ENCODE data around the gene URB1.

URB1 gene

DNA sequence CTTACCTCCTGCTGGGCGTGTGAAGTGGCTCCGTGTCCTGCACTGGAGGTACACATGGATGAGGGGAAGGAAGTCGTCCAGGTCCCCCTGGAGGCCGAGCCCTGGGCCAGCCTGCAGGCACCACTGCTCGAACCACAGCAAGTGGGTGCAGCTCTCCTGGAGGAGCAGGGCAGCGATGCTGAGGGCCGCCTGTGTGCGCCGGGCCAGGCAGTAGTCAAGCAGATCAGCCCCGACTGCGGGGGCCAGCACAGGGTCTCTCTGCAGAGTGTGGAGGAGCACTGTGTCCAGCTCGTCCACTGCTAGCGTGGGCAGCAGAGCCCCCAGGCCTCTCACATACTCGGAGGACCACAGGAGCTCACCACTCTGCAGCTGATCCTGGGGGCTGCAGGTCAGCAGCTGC lies 45.9 kb downstream of the URB1 start:
- no peak overlapping the region for H3K9ac ChIP-seq (ENCODE audit: low read length)
- peaks cover 2% of the 10 kb centered on the region for H3K4me1 ChIP-seq (ENCODE audit: control insufficient read depth, low read depth, low read length)
- DNase-seq: peak; percentile 18
- no peaks in the 10 kb centered on the region for H3K27me3 ChIP-seq (ENCODE audit: insufficient read depth, low read length, poor library complexity)
- peaks cover 34% of the 10 kb centered on the region for H3K36me3 ChIP-seq (ENCODE audit: control insufficient read depth, insufficient read depth, low read length)
- H3K23ac ChIP-seq (ENCODE audit: low read length): no peak overlapping the region
- H4K8ac ChIP-seq (ENCODE audit: low read depth, low read length): no peak overlapping the region
- no peak overlapping the region for H3K4me2 ChIP-seq (ENCODE audit: low read length)
- H3K18ac ChIP-seq (ENCODE audit: low read length): no peak overlapping the region
- H3K27ac ChIP-seq (ENCODE audit: low read depth, low read length): no peak overlapping the region
- no peak overlapping the region for H3K4me3 ChIP-seq (ENCODE audit: low read length)
- H3K79me2 ChIP-seq (ENCODE audit: control insufficient read depth, insufficient read depth, low read length): no peaks in the 10 kb centered on the region
- no peak overlapping the region for H3K56ac ChIP-seq (ENCODE audit: low read length)
- no peak overlapping the region for H3K4ac ChIP-seq (ENCODE audit: low read depth, low read length)
- no peak overlapping the region for H2BK5ac ChIP-seq (ENCODE audit: low read length)
- no peak overlapping the region for H4K5ac ChIP-seq (ENCODE audit: low read length)
- H2BK15ac ChIP-seq (replicated peaks; ENCODE audit: low read depth): no peak overlapping the region
- no peaks in the 10 kb centered on the region for H3K79me1 ChIP-seq (ENCODE audit: low read length)
- no CpG with 5 or more reads among the region's 14 CpGs for WGBS (ENCODE audit: extremely low coverage, insufficient coverage, low lambda C conversion rate)
- no peak overlapping the region for H2BK120ac ChIP-seq (ENCODE audit: low read depth, low read length)
- no peak overlapping the region for H2AK5ac ChIP-seq (ENCODE audit: low read length)

DNA sequence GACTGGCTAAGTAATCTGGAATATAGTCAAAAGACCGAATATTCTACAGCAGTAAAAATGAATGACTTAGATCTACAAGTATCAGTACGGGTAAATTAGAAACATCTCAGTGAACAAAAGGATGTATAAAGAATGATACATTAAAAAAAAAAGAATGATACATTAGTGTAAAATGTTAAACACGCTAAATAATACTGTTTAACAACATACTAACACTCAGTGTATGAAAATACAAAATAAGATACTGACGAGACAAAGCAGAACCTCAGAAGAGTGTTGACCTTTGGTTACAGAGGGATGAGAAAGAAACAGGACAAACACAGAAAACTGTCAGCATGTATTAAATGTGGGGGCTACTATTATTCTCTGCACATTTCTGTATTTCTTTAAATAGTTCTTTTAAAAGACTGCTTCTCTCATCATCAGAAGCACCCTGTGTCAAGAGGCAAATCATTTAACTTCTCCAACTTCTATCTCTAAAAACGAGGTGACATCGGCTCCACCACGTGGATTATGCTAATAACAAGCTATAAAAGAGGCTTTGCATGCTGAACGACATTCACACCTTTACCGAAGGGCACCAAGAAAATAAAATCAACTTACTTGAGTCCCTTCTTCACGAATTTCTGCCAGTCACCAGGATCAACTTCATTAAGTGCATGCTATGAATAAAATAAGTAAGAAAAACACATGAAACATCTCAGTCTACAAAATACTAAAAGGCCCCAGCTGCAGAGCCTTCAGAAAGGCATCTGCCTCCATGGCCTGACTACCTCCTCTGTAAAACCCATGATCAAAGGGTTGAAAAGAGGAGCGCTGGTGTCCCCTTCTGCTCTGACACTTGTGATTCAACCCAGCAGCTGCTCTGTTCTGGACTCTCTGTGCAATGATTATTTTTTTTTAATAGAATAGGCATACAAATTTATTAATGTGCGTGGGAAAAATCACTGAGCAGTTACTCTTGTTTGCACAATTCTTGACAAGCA lies 51.7 kb downstream of the URB1 start:
- WGBS (ENCODE audit: extremely low coverage, insufficient coverage, low lambda C conversion rate): no CpG with 5 or more reads among the region's 12 CpGs
- H3K36me3 ChIP-seq (ENCODE audit: control insufficient read depth, insufficient read depth, low read length): peaks cover 18% of the 10 kb centered on the region
- H4K8ac ChIP-seq (ENCODE audit: low read depth, low read length): no peak overlapping the region
- H2BK15ac ChIP-seq (replicated peaks; ENCODE audit: low read depth): no peak overlapping the region
- H3K4me3 ChIP-seq (ENCODE audit: low read length): no peak overlapping the region
- no peak overlapping the region for H4K5ac ChIP-seq (ENCODE audit: low read length)
- no peak overlapping the region for H3K4ac ChIP-seq (ENCODE audit: low read depth, low read length)
- no peaks in the 10 kb centered on the region for H3K4me1 ChIP-seq (ENCODE audit: control insufficient read depth, low read depth, low read length)
- no peak overlapping the region for H2BK5ac ChIP-seq (ENCODE audit: low read length)
- no peaks in the 10 kb centered on the region for H3K79me1 ChIP-seq (ENCODE audit: low read length)
- no peaks in the 10 kb centered on the region for H3K27me3 ChIP-seq (ENCODE audit: insufficient read depth, low read length, poor library complexity)
- no peak overlapping the region for H3K9ac ChIP-seq (ENCODE audit: low read length)
- no peak overlapping the region for H3K18ac ChIP-seq (ENCODE audit: low read length)
- no peak overlapping the region for H2AK5ac ChIP-seq (ENCODE audit: low read length)
- no peak overlapping the region for H3K4me2 ChIP-seq (ENCODE audit: low read length)
- no peak overlapping the region for H3K23ac ChIP-seq (ENCODE audit: low read length)
- H3K56ac ChIP-seq (ENCODE audit: low read length): no peak overlapping the region
- H3K27ac ChIP-seq (ENCODE audit: low read depth, low read length): no peak overlapping the region
- no peaks in the 10 kb centered on the region for H3K79me2 ChIP-seq (ENCODE audit: control insufficient read depth, insufficient read depth, low read length)
- no peak overlapping the region for H2BK120ac ChIP-seq (ENCODE audit: low read depth, low read length)
- no peak for DNase-seq

DNA sequence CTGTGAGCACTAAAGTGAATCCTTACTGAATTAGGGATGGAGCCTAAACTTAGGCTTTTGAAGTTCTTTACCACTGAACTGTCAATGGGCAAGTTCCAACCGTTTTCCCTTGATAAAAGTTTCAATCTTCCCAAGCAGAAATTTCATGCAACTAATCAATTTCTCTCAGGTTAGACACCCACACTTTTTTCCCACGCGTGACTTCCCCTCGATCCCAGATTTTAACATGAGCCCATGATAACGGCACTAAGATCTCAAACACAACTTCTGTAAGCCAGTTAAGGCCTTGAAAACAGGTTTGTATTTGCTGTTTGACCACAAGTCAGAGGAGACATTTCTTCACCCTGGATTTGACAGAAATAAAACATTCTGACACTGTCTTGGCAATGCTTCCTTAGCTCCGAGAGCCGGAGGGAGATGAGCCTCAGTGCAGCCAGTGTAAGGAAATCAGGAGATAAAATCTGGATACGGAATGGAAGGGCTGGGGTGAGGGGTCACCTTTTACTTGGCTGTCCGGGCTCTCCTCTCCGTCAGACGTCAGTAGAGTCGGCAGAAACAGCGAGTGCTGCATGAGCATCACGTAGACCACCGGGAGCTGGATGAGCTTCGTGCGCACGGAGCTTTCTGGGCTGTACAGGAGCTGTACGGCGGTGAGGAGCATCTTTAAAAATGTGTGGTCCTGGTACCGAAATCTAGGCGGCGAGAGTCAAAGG lies 54.4 kb downstream of the URB1 start:
- H2BK15ac ChIP-seq (replicated peaks; ENCODE audit: low read depth): no peak overlapping the region
- H3K18ac ChIP-seq (ENCODE audit: low read length): no peak overlapping the region
- H4K5ac ChIP-seq (ENCODE audit: low read length): no peak overlapping the region
- H3K4me2 ChIP-seq (ENCODE audit: low read length): no peak overlapping the region
- no peak for DNase-seq
- no peak overlapping the region for H2BK5ac ChIP-seq (ENCODE audit: low read length)
- H3K9ac ChIP-seq (ENCODE audit: low read length): no peak overlapping the region
- H3K36me3 ChIP-seq (ENCODE audit: control insufficient read depth, insufficient read depth, low read length): peaks cover 6% of the 10 kb centered on the region
- no peak overlapping the region for H3K27ac ChIP-seq (ENCODE audit: low read depth, low read length)
- H3K23ac ChIP-seq (ENCODE audit: low read length): no peak overlapping the region
- H3K4me1 ChIP-seq (ENCODE audit: control insufficient read depth, low read depth, low read length): no peaks in the 10 kb centered on the region
- H3K79me1 ChIP-seq (ENCODE audit: low read length): no peaks in the 10 kb centered on the region
- WGBS (ENCODE audit: extremely low coverage, insufficient coverage, low lambda C conversion rate): no CpG with 5 or more reads among the region's 23 CpGs
- H3K79me2 ChIP-seq (ENCODE audit: control insufficient read depth, insufficient read depth, low read length): no peaks in the 10 kb centered on the region
- no peak overlapping the region for H3K4me3 ChIP-seq (ENCODE audit: low read length)
- no peak overlapping the region for H3K4ac ChIP-seq (ENCODE audit: low read depth, low read length)
- no peaks in the 10 kb centered on the region for H3K27me3 ChIP-seq (ENCODE audit: insufficient read depth, low read length, poor library complexity)
- H3K56ac ChIP-seq (ENCODE audit: low read length): no peak overlapping the region
- no peak overlapping the region for H2BK120ac ChIP-seq (ENCODE audit: low read depth, low read length)
- H4K8ac ChIP-seq (ENCODE audit: low read depth, low read length): no peak overlapping the region
- H2AK5ac ChIP-seq (ENCODE audit: low read length): no peak overlapping the region

DNA sequence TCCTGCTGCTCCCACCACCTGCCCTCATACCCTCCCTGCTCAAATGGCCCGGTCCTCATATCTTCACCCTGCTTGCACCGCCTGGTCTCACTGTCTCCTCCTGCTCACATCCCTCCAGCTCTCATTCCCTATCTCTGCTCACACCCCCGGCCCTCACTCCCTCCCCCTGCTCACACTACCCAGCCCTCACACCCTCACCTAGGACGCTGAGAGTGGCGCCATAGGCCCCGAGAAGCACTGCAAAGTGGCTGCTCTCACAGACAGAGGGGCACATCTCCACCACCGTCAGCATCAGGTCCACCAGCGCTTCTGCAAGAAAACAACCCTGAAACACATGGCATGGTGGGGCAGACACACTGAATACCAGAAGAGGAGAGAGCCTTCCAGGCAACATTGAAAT lies 55.6 kb downstream of the URB1 start:
- Histone ChIP-seq H3K27ac (ENCODE audit: low read depth, low read length) (no peak overlapping the region), H2AK5ac (ENCODE audit: low read length) (no peak overlapping the region), H3K36me3 (ENCODE audit: control insufficient read depth, insufficient read depth, low read length) (peaks cover 7% of the 10 kb centered on the region), H3K56ac (ENCODE audit: low read length) (peak overlapping the region; percentile 26), H3K18ac (ENCODE audit: low read length) (no peak overlapping the region), H2BK120ac (ENCODE audit: low read depth, low read length) (no peak overlapping the region), H4K5ac (ENCODE audit: low read length) (no peak overlapping the region), H3K9ac (ENCODE audit: low read length) (no peak overlapping the region), H2BK5ac (ENCODE audit: low read length) (no peak overlapping the region), H3K23ac (ENCODE audit: low read length) (peak overlapping the region; percentile 12), H3K4ac (ENCODE audit: low read depth, low read length) (no peak overlapping the region), H3K4me3 (ENCODE audit: low read length) (no peak overlapping the region), H3K79me1 (ENCODE audit: low read length) (no peaks in the 10 kb centered on the region), H4K8ac (ENCODE audit: low read depth, low read length) (no peak overlapping the region), H3K79me2 (ENCODE audit: control insufficient read depth, insufficient read depth, low read length) (no peaks in the 10 kb centered on the region), H3K4me1 (ENCODE audit: control insufficient read depth, low read depth, low read length) (no peaks in the 10 kb centered on the region), H3K4me2 (ENCODE audit: low read length) (no peak overlapping the region), H3K27me3 (ENCODE audit: insufficient read depth, low read length, poor library complexity) (no peaks in the 10 kb centered on the region), H2BK15ac (replicated peaks; ENCODE audit: low read depth) (no peak overlapping the region)
- no CpG with 5 or more reads among the region's 8 CpGs for WGBS (ENCODE audit: extremely low coverage, insufficient coverage, low lambda C conversion rate)
- no peak for DNase-seq

DNA sequence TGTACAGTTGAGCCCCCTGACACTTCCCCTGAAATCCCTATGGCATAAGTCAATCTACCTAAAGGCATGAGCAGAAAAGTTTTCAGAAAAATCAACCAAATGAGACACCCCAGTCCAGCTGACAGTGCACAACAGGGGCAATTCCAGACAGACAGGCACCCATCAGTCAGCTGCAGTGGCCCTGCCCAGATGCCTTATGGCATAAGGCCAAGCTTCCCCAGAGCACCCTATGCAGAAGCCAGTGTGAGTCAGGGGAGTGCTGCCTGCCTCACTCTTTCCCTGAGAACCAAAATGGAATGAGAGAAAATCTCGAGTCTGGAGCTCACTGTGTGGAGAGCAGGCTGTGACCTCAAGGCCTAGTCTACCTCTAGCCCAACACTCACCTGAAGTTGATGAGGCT lies 56.1 kb downstream of the URB1 start:
- Histone ChIP-seq H4K8ac (ENCODE audit: low read depth, low read length) (no peak overlapping the region), H2AK5ac (ENCODE audit: low read length) (no peak overlapping the region), H3K9ac (ENCODE audit: low read length) (no peak overlapping the region), H3K4me1 (ENCODE audit: control insufficient read depth, low read depth, low read length) (peaks cover 2% of the 10 kb centered on the region), H3K56ac (ENCODE audit: low read length) (peak overlapping the region; percentile 26), H3K4me2 (ENCODE audit: low read length) (no peak overlapping the region), H2BK120ac (ENCODE audit: low read depth, low read length) (no peak overlapping the region), H3K27ac (ENCODE audit: low read depth, low read length) (no peak overlapping the region), H3K27me3 (ENCODE audit: insufficient read depth, low read length, poor library complexity) (no peaks in the 10 kb centered on the region), H3K18ac (ENCODE audit: low read length) (no peak overlapping the region), H4K5ac (ENCODE audit: low read length) (no peak overlapping the region), H3K23ac (ENCODE audit: low read length) (no peak overlapping the region), H3K36me3 (ENCODE audit: control insufficient read depth, insufficient read depth, low read length) (peaks cover 7% of the 10 kb centered on the region), H3K79me2 (ENCODE audit: control insufficient read depth, insufficient read depth, low read length) (no peaks in the 10 kb centered on the region), H3K4me3 (ENCODE audit: low read length) (no peak overlapping the region), H2BK15ac (replicated peaks; ENCODE audit: low read depth) (no peak overlapping the region), H3K4ac (ENCODE audit: low read depth, low read length) (no peak overlapping the region), H3K79me1 (ENCODE audit: low read length) (no peaks in the 10 kb centered on the region), H2BK5ac (ENCODE audit: low read length) (no peak overlapping the region)
- no peak for DNase-seq
- no CpG with 5 or more reads among the region's 1 CpG for WGBS (ENCODE audit: extremely low coverage, insufficient coverage, low lambda C conversion rate)

Measured in mesendoderm (in vitro differentiated cells).